Esophagus muscularis mucosa (tissue), 4 donors: Measurements from ENCODE around the gene FOXO3.

Experiments
- CTCF ChIP-seq, 3 experiments: fragments of 200-600 bp in 2 of 3; fragments of 450-650 bp in 1 of 3; sonication (generic) in 2 of 3; IDR thresholded peaks; one replicate each; pipeline ENCODE4 v1.5.1; 2017 to 2019; ENCODE audit warnings: antibody characterized with exemption in 3 of 3, mild to moderate bottlenecking in 2 of 3, moderate library complexity in 1 of 3
- EP300 ChIP-seq: sonication (generic); formaldehyde crosslinking; IDR thresholded peaks from one replicate; pipeline ENCODE4 v1.6.1; 2017; ENCODE audit warnings: antibody characterized with exemption
- POLR2A ChIP-seq: fragments of 450-650 bp; IDR thresholded peaks from one replicate; pipeline ENCODE4 v1.6.1; 2017; ENCODE audit warnings: antibody characterized with exemption, moderate library complexity, mild to moderate bottlenecking, low read depth
- POLR2AphosphoS5 ChIP-seq, 2 donors: sonication (generic); formaldehyde crosslinking; IDR thresholded peaks; one replicate each; pipeline ENCODE4 v1.6.1; 2017; ENCODE audit warnings: antibody characterized with exemption in 2 of 2

- TF ChIP-seq CTCF (IDR thresholded peaks at IDR 0.05) (no peak), EP300 (no peak), POLR2A (no peak), POLR2AphosphoS5 (IDR thresholded peaks at IDR 0.05) (no peak)
Observed at GRCh38 chr6:108612852-108613251, 52.1 kb downstream of the FOXO3 start.
